Iris pigment epithelial cell (primary cell): ENCODE results near the gene HSPB2.
"Not testable (repeated sequence)": the region's sequence is repeated elsewhere in the genome, so short reads cannot be mapped to it uniquely, and the experiment has no call there.

Experiments used
- DNase-seq: peaks from one replicate; pipeline ENCODE4 v3.0.0-alpha.2; 2011; ENCODE audit warnings: low read depth

Gene HSPB2

DNA sequence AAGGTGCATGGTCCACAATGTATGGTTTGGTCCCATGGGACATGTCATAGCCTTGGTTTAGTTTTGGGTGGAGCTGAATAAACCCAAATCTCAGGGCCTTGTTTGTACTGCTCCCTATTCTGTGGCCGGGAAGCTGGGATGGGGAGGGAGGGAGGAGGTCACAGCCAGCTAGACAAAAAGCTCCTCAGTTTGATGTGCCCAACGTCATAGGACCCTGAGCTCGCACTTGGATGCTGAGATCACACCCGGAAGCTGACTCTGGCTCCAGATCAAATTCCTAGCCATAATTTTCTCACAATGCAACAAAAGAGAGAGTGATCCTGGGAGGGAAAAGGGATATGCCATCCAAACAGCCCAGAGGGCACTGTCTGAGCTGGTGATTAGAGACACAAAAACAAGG is 1.5 kb downstream of the HSPB2 start:
- peak; percentile 67 for DNase-seq

DNA sequence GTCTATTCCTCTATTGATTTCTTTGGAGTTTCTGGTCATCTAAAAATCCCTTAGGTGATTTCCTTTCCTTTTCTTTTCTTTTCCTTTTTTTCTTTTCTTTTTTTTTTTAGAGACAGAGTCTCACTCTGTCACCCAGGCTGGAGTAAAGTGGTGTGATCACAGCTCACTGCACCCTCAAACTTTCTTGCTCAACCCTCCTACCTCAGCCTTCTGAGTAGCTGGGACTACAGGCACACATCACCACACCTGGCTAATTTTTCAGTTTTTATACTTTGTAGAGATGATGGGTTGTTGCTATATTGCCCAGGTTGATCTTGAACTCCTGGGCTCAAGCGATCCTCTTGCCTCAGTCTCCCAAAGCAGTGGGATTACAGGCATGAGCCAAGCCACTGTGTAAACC is 4.2 kb downstream of the HSPB2 start:
- DNase-seq: no peak

DNA sequence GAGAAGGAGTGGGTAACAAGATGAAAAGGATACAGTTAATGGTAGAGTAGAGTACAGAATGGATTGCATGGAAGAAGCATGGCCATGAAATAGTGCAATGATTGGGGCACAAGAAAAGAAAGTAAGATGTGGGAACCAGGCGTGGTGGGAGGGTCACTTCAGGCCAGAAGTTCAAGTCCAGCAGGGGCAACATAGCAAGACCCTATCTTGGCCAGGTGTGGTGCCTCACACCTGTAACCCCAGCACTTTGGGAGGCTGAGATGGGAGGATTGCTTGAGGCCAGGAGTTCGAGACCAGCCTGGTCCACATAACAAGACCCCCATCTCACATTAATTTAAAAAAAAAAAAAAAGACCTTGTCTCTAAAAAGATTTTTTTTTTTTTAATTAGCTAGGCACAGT is 4.8 kb downstream of the HSPB2 start:
- DNase-seq: no peak

DNA sequence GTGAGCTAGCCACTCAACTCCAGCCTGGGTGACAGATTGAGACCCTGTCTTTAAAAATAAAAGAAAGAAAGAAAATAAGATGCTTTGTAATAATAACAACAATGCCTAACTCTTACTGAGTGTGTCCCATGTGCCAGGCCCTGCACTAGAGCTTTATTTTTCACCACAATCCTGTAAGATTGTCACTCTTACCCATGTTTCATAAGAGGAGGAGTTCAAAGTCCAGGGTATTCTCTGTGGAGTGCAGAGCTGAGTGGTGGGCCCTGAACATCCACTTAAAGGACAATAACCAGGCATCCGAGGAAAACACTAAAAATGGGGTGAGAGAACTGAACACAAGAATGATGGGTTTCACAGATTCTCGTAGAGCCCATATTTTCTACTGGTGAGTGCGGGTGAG is 5.3 kb downstream of the HSPB2 start:
- no peak for DNase-seq

DNA sequence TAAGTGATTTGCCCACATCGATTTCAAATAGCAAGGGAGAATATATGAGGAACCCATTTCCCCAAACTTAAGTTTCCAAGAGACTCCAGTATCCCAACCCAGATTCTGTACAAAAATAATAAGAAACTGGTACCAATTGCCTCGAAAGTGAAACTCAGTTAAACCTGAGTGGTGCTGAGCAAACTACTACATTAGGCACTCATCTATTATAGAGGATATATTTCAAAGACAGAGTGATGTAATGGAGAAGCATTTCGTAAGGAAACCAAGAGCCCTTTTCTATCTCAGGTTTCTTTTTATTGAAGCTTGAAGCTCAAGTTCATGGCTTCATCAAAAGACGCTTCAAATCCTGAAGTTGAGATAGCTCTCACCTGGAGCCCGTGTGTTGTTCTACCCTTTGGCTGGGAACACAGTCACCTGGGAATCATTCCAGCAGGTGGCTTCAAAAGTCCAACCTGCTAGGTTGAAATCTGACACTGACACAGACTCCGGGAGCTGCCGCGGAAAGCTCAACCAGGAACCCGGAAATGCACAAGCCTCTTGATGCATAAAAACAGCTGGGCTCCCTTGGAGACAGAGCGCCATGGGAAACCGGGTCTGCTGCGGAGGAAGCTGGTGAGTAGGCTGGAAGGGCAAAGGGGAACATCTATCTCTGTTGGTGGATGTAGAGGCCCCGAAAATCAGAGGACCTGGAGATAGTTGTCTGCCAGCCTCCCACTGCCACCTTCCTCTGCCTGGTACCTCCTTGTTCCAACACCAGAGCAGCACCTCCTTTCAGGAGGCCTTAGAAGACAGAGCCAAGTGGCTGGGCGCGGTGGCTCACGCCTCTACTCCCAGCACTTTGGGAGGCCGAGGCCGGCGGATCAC is 6.1 kb downstream of the HSPB2 start, which contains the start of gene C11orf52:
Gene C11orf52, plus strand, starts transcription at position 524 of the 867 bp plus-strand sequence. Its CDS starts 60 bp downstream, at position 584.
- DNase-seq: peak; percentile 67

DNA sequence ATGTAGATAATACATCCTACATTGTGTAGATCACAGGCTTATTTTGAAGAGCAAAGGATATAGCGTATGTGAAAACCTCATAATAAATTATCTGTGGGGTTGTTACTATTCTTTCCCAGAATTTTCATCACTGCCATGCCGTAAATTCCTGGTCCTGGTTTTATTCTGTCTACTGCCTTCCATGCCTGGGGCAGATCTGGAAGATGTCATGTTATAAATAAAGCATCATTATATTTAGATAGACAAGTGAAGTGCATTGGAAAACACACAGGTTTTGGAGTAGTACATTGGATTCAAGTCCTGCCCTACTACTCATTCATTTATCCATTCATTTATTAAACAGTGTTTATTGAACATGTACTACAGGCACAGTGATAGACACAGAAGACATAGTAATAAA is 8.4 kb downstream of the HSPB2 start:
- no peak for DNase-seq

DNA sequence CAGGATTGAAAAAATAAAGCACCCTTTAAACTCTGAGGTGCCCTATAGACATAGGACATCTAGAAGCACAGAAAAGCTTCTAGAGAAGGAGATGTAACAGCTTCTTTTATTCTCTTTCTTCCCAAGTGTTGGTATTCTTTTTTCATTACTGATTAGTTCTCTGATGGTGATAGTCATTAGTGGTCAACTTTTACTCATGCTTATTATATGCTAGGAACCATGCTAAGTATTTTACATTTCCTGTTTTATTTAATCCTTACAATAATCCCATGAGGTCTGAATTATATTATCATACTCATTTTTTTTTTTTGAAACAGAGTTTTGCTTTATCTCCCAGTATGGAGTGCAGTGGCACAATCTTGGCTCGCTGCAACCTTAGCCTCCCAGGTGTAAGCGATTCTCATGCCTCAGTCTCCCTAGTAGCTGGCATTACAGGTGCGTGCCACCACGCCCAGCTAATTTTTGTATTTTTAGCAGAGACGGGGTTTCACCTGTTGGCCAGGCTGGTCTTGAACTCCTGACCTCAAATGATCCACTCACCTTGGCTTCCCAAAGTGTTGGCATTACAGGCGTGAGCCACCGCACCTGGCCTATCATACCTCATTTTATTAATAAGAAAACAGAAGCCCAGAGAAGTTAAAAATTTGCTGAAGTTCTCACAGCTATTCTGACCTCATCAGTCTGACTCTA is 9.2 kb downstream of the HSPB2 start:
- DNase-seq: no peak

DNA sequence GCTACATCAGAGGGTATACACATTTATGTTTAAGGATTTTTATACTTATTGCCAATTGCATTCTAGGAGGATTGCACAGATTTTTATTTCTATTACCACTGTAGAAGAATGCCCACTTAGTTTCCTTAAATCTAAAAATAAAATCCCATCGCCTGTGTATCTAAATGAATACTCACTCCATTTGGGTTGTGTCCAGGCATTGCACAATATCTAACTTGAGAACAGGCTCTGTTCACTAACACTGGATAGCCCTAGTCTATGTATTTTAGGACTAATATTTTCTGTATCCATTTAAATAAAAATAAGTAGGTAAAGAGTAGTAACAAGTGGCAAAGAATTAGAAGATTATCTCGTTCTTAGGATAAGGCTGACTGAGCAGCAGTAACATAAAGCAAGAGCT is 10.3 kb downstream of the HSPB2 start:
- DNase-seq: peak; percentile 89

DNA sequence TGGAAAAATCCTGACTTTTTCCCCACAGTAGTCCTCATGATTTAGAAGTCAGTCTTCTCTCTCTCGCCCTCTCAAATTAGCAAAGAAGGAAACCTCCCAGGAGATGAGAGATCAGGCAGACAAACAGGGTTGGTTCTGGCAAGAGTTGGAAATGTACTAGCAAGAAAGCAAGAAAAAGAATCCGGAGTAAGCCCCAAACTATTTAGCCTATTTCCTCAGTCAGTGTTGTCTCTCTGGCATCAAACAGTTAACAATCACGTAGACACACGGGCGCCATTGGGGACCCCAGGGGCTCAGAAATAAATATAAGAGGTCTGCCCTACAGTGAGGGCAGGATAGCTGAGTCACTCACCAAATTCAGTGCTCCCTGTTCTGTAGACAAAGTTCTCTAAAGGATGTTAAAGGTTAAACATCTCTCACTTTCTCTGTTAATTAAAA is 10.8 kb downstream of the HSPB2 start:
- DNase-seq: peak; percentile 69

DNA sequence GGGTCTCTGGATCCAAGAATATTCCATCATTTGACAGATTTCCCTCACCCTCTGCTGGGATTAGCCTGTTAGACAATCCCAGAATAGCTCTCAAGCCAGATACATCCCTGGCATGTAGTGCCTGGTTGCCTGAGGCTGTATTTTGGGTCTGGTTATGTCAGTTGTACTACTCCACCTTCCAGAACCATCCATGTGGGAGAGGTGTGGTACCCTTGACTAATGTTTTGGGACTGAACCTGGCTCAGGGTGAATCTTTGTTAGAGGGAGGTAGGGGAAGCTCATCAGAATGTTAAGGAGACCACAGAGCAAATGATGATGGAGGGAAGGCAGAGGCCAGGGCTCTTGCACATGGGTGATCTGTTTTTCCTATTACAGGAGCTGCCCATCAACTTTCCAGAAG is 11.4 kb downstream of the HSPB2 start:
- no peak for DNase-seq

DNA sequence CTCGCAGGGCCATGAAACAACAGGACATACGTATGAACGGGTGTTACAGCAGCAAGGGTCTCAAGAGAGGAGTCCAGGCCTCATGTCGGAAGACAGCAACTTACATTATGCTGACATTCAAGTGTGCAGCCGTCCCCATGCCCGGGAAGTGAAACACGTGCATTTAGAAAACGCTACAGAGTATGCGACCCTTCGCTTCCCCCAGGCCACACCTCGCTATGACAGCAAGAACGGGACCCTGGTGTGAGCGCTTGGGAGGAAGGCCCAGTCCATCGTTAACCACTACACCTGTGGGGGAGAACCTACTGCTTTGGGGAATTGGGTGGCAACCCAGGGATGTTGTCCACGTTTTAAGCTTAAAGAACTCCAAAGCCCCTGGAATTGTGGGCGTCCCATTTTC is 13.4 kb downstream of the HSPB2 start:
- DNase-seq: no peak

DNA sequence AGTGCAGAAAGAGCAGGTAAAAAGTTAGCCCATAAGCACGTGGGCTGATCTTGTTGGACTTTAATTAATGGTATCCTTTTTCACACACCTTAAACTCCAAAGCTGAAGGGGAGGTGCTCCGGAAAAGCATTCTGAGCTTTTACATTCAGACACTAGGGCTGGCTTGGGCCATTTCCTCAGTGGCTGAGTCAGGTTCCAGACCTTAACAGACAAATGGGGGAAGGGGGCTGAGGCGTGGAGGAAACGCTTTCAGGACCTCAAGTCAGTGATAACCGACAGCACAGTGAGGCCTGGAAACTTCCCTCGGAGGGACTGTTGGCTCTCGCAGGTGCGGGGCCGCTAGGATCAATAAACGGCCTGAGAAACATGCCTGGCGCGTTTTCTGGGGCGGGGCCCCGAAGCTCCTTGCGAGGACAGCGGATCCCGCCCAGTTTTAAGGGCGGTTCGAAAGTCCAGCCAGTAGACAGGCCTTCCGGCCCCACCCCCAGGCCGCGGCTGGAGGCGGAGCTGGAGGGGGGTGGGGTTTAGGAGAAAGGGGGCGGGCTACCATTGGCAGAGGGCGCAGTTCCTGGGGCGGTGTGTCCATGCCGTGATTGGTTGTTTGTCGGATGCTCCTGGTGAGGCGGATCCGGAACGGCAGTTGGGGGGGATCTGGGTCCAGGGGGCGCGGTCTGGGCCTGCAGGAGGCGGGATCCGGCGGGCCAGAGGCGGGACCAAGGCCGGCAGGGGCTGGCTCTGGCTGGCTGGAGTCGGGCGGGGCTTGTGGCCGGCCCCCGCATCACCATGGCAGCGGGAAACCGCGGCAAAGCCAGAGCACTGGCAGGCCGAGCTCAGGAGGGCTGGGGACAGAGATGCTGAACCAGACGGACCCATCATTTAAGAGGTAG is 14.2 kb downstream of the HSPB2 start:
- peak; percentile 98 for DNase-seq

DNA sequence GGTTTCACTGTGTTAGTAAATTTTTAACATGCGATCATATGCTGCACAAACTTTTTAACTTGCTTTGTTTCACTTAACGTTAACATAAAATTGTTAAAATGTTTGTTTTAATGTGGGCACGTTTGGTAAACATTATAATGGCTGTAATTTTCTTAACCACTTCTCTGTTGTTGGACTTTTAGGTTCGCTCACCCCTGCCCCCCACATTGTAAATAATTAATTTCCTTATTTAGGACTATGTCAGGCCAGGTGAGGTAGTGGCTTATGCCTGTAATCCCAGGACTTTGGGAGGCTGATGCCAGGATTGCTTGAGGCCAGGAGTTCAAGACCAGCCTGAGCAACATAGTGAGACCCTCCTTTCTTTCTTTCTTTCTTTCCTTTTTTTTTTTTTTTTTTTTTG is 17.9 kb downstream of the HSPB2 start:
- DNase-seq: no peak

DNA sequence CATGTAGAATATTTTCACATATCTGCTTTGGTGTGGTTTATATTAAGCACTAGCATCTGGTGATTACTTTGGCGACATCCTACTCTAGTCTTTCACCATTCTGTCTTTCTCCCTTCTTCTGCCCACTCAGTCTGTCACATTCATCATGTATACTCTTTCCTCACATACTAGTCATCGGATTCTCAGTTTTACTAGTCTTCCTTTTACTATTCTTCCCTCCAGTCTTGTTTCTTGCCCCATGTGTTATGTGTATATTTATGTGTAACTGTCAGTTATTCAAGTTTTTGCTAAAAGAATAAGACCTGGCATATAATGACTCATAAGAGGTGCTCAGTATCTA is 20.0 kb downstream of the HSPB2 start:
- no peak for DNase-seq

DNA sequence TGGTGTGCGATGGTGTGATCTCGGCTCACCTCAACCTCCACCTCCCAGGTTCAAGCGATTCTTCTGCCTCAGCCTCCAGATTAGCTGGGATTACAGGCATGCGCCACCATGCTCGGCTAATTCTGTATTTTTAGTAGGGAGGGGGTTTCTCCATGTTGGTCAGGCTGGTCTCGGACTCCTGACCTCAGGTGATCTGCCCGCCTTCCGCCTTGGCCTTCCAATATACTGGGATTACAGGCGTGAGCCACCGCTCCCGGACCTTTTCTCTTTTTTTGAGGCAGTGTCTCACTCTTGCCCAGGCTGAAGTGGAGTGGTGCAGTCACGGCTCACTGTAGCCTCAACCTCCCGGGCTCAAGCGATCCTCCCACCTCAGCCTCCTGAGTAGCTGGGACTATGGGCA is 20.6 kb downstream of the HSPB2 start:
- not testable (repeated sequence) for DNase-seq

DNA sequence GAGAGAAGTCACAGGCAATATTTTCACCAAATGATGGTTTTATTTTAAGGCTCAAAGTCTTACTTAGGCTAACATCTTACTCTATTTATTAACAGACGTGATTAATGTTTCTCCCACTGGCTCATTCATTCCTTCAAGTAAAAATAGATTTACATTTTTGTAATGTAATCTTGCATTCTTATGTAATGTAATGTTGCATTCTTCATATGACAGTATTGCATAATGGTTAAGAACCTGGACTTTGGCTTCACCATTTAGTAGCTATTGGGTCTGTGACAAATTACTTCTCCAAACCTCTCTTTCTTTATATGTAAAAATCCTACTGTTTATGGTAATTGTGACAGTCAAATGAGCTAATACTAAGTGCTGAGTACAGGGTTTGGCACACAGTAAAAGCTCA is 21.3 kb downstream of the HSPB2 start:
- DNase-seq: peak; percentile 55

DNA sequence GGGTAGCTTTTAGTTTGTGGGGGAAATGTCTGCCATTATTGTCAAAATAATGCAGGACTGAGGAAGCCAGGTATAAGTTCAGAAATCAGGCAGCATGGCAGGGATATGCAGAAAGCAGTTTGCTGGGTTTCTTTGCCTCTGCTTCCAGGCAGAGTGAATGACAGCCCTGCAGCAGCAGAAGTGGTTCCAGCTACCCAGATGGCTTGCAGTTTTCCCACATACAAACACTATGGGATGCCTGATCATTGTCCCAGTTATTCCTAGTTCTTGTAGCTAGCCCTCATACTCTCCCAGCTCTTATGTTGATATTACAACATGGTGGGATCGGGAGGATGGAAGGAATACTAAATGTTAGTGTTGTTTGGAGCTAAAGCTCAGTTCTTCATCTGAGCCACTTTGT is 21.8 kb downstream of the HSPB2 start:
- DNase-seq: no peak

DNA sequence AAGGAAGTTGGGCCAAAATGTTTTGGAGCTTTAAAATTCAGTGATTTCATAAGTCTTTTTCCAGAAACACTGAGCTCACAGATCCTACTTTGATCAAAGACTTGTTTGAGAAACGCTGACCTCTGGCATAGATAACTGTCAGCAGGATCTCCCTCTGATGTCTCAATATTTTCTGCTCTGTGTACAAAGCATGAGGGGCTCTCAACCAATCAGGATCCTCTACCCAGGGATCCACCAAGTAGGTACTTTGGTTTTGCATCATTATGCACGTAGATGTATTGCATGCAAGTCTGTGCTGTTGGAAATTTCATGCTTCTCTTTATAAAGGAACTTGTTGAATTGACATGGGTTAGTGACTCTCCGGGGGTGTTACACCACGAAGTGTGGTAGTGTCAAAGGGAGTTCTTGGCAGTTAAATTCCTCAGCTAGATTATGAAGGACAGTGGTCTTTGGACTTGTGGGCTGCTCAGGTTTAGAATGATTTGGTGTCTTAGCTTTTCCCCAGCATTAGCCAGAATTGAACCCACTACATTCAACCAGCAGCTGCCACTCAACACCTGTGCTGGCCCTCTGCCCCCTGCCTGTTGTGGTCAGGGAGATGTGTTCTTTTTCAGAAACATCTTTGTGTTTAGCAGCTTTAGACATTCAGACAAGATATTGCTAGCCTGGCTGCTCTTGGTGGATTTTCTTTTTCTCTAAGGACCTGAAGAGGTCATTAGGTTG is 22.9 kb downstream of the HSPB2 start:
- peak; percentile 69 for DNase-seq

DNA sequence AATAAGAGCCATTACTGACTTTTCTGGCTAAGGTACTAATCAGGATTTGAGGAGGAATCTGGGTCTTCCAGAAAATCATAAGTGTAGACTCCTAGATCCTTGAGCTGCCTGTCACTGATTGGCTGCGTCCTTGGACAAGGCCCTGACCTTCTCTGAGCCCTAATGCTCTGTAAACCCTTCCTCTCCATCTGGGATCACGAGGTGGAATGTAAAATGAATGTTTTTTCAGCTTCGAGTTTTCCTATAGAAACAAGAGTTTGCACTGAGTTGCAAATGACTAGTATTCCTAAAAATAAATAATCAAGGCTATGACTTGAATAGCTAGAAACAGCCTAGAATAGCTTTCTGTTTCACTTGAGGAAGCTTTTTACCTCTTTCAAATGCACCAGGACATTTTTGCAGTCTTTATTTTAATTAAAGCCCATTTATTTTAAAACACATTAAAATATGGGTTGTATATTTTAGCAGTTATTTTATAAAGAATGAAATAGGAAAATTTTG is 23.6 kb downstream of the HSPB2 start:
- DNase-seq: no peak

DNA sequence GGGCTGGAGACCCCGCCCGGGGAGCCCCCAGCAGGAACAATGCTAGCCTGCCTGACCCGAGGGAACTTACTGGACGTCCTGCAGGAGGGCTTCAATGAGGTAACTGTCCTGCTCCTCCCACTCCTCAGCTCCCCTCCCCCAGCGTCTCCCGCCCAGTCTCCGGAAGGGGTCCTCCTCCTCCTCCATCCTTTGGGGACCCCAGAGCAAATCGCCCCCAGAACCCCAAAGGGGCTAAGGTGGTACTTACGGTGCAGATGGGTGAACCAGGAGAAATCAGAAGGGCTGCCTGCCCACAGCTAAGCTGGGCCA is 24.9 kb downstream of the HSPB2 start:
- no peak for DNase-seq

DNA sequence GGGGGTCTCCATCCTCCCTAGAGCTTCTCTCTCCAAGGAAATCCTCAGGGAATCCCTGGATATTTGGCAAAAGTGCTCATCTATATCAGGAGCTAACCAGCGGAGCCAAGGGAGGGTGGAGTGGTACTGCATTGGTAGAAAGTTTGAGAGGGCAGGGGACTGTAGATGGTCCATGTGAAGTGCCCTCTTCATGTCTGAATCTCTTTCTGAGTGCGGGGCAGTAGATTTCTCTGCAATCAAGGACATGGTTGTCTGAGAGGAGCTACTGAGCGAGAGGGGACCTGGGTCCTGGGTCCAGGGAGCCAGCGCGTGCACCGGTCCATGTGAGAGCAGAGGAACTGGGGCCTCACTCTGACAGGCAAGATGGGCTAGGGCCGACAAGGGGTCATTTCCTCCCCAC is 25.3 kb downstream of the HSPB2 start:
- no peak for DNase-seq

DNA sequence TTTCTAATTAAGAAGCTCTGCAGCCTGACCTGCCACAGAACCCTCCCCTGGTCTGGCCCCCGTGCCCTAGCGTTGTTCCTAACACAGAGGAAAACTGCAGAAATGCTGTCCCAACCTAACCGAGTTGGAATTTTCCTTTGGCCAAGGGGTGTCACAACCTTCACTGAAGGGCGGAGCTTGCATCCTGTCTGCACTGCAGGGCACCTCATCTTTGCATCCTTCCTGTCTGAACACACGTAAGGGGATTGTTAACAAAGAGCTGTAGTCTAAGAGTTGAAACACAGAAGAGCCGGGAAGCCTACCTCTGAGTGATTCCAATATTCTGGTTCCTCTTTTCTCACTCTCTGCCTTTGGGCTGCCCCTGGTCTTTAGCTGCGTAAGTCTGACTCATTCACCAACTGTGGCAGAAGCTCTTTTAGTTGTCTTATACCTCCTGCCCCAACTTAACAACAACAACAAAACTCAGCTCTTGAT is 26.2 kb downstream of the HSPB2 start:
- peak; percentile 71 for DNase-seq
